Measurements from ENCODE around the gene DMD. TPM values are rescaled to one million over a fixed set of nuclear protein-coding genes. Genes with fewer than 3 reads are reported as not detected.

DMD gene
- total RNA-seq, 2 experiments from 2014 or later: 0.85 to 1.8 TPM

GRCh38 chrX:32443841-32444240, 767.5 kb downstream of the DMD start:
- ChIA-PET POLR2A (no interaction called here), CTCF (no interaction called here)
- no peak for ATAC-seq
- H3K27ac Mint-ChIP-seq: no peak overlapping the region
- intact Hi-C loops (cut with DNase I, micrococcal nuclease): no loop called here
- no peaks in the 10 kb centered on the region for H3K9me3 Mint-ChIP-seq (ENCODE audit: low read depth)
- H3K4me1 Mint-ChIP-seq: no peaks in the 10 kb centered on the region
- H3K4me3 Mint-ChIP-seq: no peak overlapping the region
- no peaks in the 10 kb centered on the region for H3K27me3 Mint-ChIP-seq
- DNase-seq: no peak
- H3K36me3 Mint-ChIP-seq (ENCODE audit: low read depth): no peaks in the 10 kb centered on the region

DNA sequence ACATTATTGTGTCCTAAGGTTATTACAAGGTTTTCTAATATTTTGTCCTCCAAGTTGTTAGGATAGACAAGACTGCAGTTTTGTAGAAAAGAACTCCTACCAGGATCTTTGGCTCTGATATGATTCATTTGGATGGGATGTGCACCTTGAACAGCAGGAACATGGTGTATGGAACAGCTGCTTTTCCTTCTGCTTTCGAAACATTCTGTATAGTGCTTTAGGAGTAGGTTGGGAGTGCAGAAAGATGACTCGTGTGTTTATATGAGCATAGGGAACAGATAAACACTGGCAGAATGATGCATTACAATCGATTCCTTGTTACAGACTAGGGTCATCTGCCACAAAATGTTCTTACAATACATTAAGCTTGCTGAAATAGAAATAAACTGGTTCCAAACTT, 790.1 kb downstream of the DMD start:
- no peak for ATAC-seq
- Mint-ChIP-seq H3K27me3 (no peaks in the 10 kb centered on the region), H3K4me3 (no peak overlapping the region), H3K9me3 (ENCODE audit: low read depth) (no peaks in the 10 kb centered on the region), H3K27ac (no peak overlapping the region), H3K36me3 (ENCODE audit: low read depth) (no peaks in the 10 kb centered on the region), H3K4me1 (no peaks in the 10 kb centered on the region)
- intact Hi-C loops (cut with DNase I, micrococcal nuclease): no loop called here
- no peak for DNase-seq
- ChIA-PET CTCF (no interaction called here), POLR2A (interaction anchor here (0.6 kb wide), 1 partner anchor 493 kb away, joined by 6 read pairs; no protein-coding TSS in a partner anchor)

DNA sequence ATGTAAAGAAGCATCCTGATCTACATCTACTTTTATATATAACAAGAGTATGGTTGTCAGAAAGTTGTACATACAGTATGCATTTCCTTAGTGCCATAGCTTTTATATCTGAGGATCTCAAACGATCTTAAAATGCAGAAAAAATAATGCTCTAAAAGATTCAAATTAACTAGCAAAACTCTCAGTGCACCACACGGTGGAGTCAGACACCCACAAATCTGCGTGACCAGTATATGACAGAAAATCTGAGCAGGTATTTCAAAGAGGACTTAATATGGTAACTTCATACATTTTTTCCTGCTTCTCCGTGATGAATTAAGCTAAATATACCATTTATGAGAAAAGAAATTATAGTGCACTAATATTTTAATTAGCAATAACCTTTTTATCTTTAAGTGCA, 803.0 kb downstream of the DMD start:
- CTCF ChIA-PET: no interaction called here
- DNase-seq: peak; percentile 8
- no peak for ATAC-seq
- no peaks in the 10 kb centered on the region for H3K27me3 Mint-ChIP-seq
- no peaks in the 10 kb centered on the region for H3K9me3 Mint-ChIP-seq (ENCODE audit: low read depth)
- no peaks in the 10 kb centered on the region for H3K4me1 Mint-ChIP-seq
- no peak overlapping the region for H3K4me3 Mint-ChIP-seq
- no peak overlapping the region for H3K27ac Mint-ChIP-seq
- H3K36me3 Mint-ChIP-seq (ENCODE audit: low read depth): no peaks in the 10 kb centered on the region
- POLR2A ChIA-PET: no interaction called here
- intact Hi-C loops (cut with DNase I, micrococcal nuclease): no loop called here

DNA sequence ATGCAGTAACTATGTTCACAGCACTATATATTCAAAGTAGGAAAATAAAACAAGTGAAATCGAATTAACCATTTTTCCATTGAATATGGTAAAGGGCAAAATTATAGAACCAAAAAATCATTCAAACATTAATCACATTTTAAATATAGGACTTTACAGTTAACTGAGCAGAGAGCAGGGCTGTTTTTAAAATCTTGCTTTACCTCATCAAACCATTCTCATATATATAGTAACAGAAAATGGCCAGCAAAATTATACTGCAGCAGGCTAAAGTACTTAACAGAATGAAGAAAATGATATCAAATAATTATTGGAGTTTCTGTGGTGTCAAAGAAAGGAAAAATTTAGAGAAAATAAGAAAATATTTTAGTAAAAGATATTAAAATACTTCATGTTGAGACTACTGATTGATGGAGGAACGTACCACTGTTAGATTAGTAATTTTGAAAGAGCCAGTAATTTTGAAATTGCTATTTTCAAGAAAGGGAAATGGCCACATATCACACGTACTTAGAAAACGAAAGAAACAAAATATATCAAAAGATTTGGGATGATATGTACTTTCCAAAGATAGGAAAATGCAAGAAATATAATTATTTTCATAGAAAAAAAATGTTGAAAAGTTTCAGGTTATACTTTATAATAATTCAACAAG, 813.7 kb downstream of the DMD start:
- POLR2A ChIA-PET: no interaction called here
- DNase-seq (no peak), ATAC-seq (no peak)
- intact Hi-C loops (cut with DNase I, micrococcal nuclease): no loop called here
- Mint-ChIP-seq H3K4me3 (no peak overlapping the region), H3K27me3 (no peaks in the 10 kb centered on the region), H3K27ac (no peak overlapping the region), H3K9me3 (ENCODE audit: low read depth) (peaks cover 3% of the 10 kb centered on the region), H3K36me3 (ENCODE audit: low read depth) (no peaks in the 10 kb centered on the region), H3K4me1 (no peaks in the 10 kb centered on the region)
- CTCF ChIA-PET: no interaction called here

GRCh38 chrX:32395878-32396277, 815.5 kb downstream of the DMD start:
- no peak overlapping the region for H3K27ac Mint-ChIP-seq
- H3K4me3 Mint-ChIP-seq: no peak overlapping the region
- no peaks in the 10 kb centered on the region for H3K4me1 Mint-ChIP-seq
- DNase-seq (no peak), ATAC-seq (no peak)
- intact Hi-C loops (cut with DNase I, micrococcal nuclease): no loop called here
- H3K9me3 Mint-ChIP-seq (ENCODE audit: low read depth): peaks cover 3% of the 10 kb centered on the region
- no peaks in the 10 kb centered on the region for H3K27me3 Mint-ChIP-seq
- ChIA-PET POLR2A (no interaction called here), CTCF (interaction anchor here (1.5 kb wide), 1 partner anchor 10 kb away, joined by 3 read pairs; no protein-coding TSS in a partner anchor)
- no peaks in the 10 kb centered on the region for H3K36me3 Mint-ChIP-seq (ENCODE audit: low read depth)

DNA sequence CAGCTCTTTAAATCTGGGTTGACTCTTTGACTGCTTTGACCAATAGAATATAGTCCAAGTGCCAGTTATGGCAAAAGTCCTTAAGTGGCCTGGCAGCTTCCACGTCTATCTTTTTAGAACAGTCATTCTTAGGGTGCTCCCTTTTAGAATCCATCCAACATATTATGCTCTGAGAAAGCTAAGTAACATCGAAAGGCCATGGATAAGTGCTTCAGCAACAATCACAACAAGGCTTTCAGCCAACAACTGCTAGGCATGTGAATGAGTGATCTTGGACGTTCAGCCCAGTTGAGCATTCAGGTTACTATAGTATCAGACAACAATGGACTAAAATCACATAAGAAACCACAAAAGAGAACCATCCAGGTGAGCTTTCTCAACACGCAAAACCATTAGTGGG, 818.7 kb downstream of the DMD start:
- ATAC-seq (no peak), DNase-seq (no peak)
- Mint-ChIP-seq H3K9me3 (ENCODE audit: low read depth) (peaks cover 3% of the 10 kb centered on the region), H3K4me1 (no peaks in the 10 kb centered on the region), H3K4me3 (no peak overlapping the region), H3K36me3 (ENCODE audit: low read depth) (no peaks in the 10 kb centered on the region), H3K27ac (no peak overlapping the region), H3K27me3 (no peaks in the 10 kb centered on the region)
- intact Hi-C loops (cut with DNase I, micrococcal nuclease): no loop called here
- POLR2A ChIA-PET: no interaction called here
- CTCF ChIA-PET: no interaction called here

DNA sequence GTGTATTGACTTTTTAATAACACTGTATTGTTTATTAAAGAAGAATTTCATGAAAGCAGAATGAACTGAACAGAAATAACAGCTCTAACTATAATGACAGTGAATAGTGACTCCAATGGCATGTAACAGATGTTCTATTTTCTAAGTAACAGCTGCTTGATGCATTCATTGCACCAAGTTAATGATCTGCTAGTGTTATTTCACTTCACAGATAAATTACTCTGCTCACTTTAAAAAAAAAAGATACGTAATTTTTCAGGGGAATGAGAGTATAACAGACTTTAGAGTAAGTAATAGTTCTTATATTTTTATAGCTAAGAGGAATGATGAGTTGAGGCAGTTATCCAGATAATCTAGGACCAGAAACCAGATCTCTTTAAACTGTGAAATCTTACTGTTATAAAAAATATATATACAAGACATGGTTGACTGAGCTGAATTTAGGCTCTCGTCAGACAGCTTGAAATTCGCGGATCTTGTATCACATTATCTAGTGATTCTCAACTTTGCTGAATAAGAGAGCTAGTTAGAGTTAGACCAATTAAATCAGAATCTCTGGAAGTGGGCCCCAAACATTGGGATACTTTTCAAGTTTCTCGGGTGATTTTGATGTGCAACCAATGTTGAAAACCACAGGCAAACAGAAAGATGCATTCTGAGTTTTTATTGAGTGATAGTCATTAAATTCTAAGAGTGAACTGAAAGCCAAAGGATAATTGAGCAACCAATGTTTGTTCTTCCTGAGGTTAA, 840.7 kb downstream of the DMD start:
- Mint-ChIP-seq H3K4me1 (no peaks in the 10 kb centered on the region), H3K36me3 (ENCODE audit: low read depth) (no peaks in the 10 kb centered on the region), H3K9me3 (ENCODE audit: low read depth) (no peaks in the 10 kb centered on the region), H3K27ac (no peak overlapping the region), H3K27me3 (no peaks in the 10 kb centered on the region), H3K4me3 (no peak overlapping the region)
- CTCF ChIA-PET: no interaction called here
- DNase-seq: no peak
- intact Hi-C loops (cut with DNase I, micrococcal nuclease): no loop called here
- ATAC-seq: no peak
- POLR2A ChIA-PET: no interaction called here

GRCh38 chrX:32293962-32294700, 917.2 kb downstream of the DMD start:
- no peak overlapping the region for H3K27ac Mint-ChIP-seq
- DNase-seq (no peak), ATAC-seq (no peak)
- intact Hi-C loops (cut with DNase I, micrococcal nuclease): no loop called here
- no peaks in the 10 kb centered on the region for H3K36me3 Mint-ChIP-seq (ENCODE audit: low read depth)
- ChIA-PET POLR2A (no interaction called here), CTCF (no interaction called here)
- H3K9me3 Mint-ChIP-seq (ENCODE audit: low read depth): peaks cover 2% of the 10 kb centered on the region
- H3K4me1 Mint-ChIP-seq: no peaks in the 10 kb centered on the region
- H3K27me3 Mint-ChIP-seq: no peaks in the 10 kb centered on the region
- no peak overlapping the region for H3K4me3 Mint-ChIP-seq

- CTCF ChIA-PET: no interaction called here
- H3K4me1 Mint-ChIP-seq: no peaks in the 10 kb centered on the region
- DNase-seq: no peak
- H3K4me3 Mint-ChIP-seq: no peak overlapping the region
- ATAC-seq: no peak
- H3K9me3 Mint-ChIP-seq (ENCODE audit: low read depth): peaks cover 2% of the 10 kb centered on the region
- H3K27me3 Mint-ChIP-seq: no peaks in the 10 kb centered on the region
- POLR2A ChIA-PET: no interaction called here
- no peaks in the 10 kb centered on the region for H3K36me3 Mint-ChIP-seq (ENCODE audit: low read depth)
- intact Hi-C loops (cut with DNase I, micrococcal nuclease): no loop called here
- H3K27ac Mint-ChIP-seq: no peak overlapping the region
Observed at GRCh38 chrX:32289356-32289755, 922.0 kb downstream of the DMD start.

DNA sequence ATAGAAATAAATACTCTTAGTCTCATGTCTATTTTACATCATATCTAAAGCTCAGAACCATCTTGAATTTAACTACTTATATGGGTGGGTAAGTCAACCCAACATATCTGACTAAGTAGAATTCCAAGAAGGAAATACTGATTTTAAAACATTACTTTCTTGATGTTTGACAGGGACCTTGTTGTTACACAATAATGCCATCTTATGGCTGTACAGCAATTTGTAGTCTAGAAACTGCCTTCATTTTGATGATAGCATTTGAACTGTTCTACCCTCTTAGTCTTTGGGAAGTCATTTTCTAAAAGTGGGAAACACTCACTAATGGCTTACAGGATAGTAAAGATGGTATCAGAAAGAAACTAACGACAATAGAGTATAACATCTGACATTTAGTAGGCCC, 929.5 kb downstream of the DMD start:
- Mint-ChIP-seq H3K27ac (no peak overlapping the region), H3K9me3 (ENCODE audit: low read depth) (peaks cover 2% of the 10 kb centered on the region), H3K4me3 (no peak overlapping the region), H3K27me3 (no peaks in the 10 kb centered on the region), H3K36me3 (ENCODE audit: low read depth) (no peaks in the 10 kb centered on the region), H3K4me1 (no peaks in the 10 kb centered on the region)
- intact Hi-C loops (cut with DNase I, micrococcal nuclease): no loop called here
- ChIA-PET POLR2A (no interaction called here), CTCF (interaction anchor here (0.7 kb wide), 1 partner anchor 1007 kb away, joined by 3 read pairs; no protein-coding TSS in a partner anchor)
- DNase-seq (no peak), ATAC-seq (no peak)

- no peak overlapping the region for H3K4me3 Mint-ChIP-seq
- peaks cover 2% of the 10 kb centered on the region for H3K9me3 Mint-ChIP-seq (ENCODE audit: low read depth)
- H3K27me3 Mint-ChIP-seq: no peaks in the 10 kb centered on the region
- DNase-seq (no peak), ATAC-seq (no peak)
- no peak overlapping the region for H3K27ac Mint-ChIP-seq
- ChIA-PET POLR2A (no interaction called here), CTCF (no interaction called here)
- intact Hi-C loops (cut with DNase I, micrococcal nuclease): no loop called here
- H3K4me1 Mint-ChIP-seq: no peaks in the 10 kb centered on the region
- no peaks in the 10 kb centered on the region for H3K36me3 Mint-ChIP-seq (ENCODE audit: low read depth)
Observed at GRCh38 chrX:32280921-32281320, 930.4 kb downstream of the DMD start.

DNA sequence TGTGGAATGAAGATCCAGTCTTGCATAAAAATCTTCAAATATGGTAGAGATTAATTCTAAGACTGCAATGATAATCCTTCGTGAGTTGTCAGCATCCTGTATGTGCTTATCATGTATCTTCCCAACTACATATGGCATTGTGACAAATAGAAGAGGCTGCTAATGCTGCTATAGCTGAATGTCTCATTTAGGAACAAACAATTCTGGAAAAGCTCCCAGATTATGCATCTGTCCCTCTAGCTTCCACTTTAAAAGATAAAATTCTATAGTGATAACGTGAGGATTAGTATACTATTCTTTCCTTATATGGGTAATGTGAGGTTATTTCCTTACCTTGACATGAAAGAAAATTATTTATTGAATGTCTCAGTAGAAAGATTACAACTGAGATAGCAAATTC, 930.9 kb downstream of the DMD start:
- CTCF ChIA-PET: no interaction called here
- intact Hi-C loops (cut with DNase I, micrococcal nuclease): no loop called here
- Mint-ChIP-seq H3K4me3 (no peak overlapping the region), H3K27me3 (no peaks in the 10 kb centered on the region), H3K36me3 (ENCODE audit: low read depth) (no peaks in the 10 kb centered on the region), H3K9me3 (ENCODE audit: low read depth) (peaks cover 2% of the 10 kb centered on the region), H3K27ac (no peak overlapping the region), H3K4me1 (no peaks in the 10 kb centered on the region)
- POLR2A ChIA-PET: no interaction called here
- no peak for DNase-seq
- ATAC-seq: no peak
